GM21447 (cell line): ENCODE measurements around the gene SLC2A1.
A peak's percentile ranks its signal among the peaks of the same experiment; 100 is the strongest.

Experiments
- ATAC-seq: cut with Tn5 transposase; IDR thresholded peaks from one replicate; pipeline ENCODE4 v1.9.1; 2021; ENCODE audit not compliant: unreplicated experiment

Gene SLC2A1

DNA sequence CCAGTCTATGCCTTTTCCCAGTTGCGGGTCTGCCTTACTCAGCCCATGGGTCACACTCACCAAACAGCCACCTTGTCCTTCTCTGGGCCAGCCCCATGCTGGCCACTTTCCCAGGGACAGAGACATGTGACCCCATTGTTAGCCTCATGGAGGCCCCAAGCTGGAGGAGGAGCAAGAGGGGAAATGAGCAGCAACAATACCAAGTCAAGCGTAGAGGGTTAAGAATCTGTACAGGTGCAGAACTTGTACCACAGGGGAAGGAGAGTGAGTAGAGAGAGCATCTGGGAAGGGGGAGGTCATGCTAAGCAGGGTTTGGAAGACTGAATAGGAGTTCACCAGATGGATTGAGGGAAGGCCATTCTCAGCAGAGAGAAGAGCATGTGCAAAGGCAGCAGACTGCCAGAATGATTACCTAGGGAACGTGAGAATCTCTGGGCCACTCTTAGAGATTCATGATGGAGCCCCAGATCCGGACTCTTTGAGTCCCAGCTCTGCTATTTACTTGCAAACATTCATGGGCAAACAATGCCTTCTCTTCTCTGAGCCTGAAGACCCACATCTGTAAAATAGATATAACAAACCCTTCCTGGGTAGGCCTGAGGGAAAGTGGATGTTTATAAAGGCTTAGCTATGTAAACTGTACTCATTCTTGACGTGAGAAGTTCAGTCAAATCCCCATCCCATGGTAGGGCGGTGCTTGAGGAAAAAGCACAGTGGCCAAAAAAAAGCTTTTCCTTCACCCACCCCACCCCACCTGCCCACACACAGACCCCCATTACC is 2.8 kb upstream of the SLC2A1 start:
- no peak for ATAC-seq

DNA sequence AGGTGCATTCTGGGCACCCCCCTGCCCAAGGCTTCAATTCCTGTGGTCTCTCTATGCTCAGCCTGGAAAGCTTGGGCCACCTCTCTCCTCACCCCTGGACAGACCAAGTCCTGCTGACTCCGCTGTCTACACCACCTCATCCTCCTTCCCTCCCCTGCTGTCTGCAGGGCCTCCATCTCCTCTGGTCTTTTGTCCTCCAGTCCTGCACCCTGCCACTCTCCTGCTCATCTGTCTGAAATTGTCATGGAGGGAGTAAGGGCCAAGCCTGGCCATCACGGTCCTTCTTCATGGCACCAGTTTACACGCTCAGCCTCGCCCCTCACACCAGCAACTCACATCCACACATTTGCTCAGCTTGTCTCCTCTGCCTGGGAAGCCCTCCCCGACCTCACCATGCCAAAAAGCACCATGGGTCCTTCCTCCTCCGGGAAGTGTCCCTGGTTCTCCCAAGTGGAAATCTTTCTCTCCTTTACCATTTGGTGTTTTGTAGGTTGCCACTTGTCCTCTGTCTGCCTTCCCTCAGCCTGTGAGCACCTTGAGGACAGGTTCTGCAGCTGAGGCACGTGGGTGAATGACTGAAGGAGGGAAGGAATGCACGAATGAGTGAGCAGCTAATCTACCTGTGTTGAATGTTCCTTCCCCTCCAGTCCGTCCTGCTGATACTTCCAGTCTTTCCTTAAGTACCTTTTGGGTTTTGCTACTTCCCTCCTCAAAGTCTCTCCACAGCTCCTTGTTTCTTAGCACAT is 2.1 kb upstream of the SLC2A1 start:
- no peak for ATAC-seq

DNA sequence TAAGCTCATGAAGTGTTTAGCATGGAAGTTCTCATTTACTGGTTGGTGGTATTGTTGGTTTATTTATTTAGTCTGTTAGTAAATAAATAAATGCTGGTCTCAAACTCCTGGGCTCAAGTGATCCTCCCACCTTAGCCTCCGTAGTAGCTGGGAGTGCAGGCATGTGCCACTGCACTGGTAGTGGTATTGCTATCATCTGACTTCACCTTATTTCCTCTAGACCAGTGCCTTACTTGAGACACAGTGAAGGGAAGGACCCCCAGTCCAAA is 1.4 kb upstream of the SLC2A1 start:
- ATAC-seq = no peak

DNA sequence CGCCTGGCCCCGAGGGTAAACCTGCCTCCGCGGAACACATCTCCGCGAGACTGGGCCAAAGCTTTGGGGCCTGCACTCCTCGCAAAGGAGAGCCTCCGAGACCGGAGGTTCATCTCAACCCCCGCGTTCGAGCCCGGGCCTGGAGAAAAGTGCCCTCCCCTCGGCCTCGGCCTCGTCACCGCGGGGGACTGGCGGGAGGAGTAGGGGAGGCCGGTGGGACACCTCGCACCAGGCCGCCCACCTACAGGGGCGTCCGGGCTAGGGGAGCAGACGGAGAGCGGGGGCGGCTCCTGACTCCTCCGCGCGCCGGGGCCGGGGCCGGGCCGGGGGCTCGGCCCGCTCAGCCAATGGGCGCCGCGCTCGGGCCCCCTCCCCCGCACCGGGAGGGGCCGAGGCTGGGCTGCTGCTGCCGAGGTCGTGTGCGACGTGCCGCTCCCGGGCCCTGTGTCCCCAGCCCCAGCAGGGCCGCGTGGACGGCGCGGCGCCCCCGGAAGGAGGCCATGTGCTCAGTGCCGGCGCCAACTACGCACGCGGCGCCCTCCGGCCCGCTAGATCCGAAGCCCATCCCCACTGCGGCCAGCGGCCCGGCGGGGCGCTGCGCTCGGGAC is 684 bp downstream of the SLC2A1 start:
- ATAC-seq = peak; percentile 40

DNA sequence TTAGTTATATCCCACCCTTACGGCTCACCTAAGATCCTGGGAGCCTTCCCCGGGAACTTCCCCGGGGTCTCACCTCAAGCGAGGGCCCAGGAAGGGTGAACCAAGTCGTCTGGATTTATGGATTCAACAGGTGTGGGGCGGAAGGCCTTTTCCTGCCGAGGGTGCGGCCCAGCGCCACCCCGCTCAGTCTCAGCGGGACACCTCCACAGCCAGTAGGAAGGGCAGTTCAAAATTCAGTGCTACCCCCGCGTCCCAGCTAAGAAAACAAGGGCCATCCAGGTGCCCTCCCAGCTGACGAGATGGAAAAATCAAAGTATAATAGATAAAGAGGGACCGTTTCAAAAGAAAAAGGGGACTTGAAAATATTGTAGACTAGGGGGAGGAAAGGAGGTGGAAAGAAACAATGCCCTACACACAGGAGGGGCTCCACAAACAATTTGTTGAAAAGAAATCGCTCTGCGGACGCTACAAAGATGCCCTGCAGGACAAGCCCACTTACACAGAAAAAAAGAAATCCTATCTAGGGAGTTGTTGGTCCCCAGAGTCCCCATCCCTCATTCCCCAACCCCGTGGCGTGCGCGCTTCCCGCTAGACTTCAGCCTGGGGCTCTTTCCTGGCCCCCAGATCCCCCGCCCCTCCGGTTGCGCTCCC is 1.3 kb downstream of the SLC2A1 start:
- no peak for ATAC-seq

DNA sequence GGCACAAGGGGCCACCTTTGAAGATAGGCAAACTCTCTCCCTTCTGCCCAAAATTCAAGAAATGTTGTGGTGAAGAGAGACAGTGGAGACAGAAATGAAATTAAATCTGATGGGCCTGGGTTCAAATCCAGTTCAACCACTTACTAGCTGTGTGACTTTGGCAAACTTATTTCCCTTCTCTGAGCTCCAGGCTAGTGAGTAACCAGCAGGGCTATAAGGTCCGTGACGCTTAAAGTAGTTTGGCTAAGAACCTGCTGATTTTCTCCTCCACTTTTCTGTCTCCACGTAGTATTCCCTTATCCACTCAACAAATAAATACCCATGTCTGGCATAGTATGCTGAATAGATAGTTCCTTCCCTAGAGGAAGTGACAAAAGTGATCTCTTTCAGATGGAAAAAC is 1.9 kb downstream of the SLC2A1 start:
- no peak for ATAC-seq

DNA sequence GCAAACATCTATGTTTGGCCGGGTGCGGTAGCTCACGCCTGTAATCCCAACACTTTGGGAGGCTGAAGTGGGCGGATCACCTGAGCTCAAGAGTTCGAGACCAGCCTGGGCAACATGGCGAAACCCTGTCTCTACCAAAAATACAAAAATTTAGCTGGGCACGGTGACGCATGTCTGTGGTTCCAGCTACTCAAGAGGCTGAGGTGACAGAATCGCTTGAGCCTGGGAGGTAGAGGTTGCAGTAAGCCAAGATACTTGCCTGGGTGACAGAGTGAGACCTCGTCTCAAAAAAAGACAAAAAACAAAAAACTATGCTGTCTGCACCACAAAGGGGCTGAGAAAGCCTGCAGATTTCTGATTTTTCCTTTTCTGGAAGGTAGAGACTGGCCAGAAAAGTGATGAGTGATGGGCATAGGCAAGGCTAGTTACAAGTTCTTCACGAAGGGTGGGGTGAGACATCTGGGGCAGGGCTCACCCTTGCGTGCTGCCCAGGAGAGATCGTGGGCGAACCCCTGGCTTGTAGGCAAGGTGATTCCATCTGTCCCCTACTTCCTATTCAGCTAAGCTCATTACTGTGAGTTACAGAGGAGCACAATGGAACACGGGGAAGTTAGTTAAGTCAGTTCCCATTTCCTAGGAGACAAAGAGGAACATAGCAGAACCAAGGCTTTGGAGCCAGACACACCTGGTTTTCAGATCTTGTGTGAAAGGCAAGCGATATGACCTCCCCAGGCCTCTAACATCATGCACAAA is 3.2 kb downstream of the SLC2A1 start:
- no peak for ATAC-seq

DNA sequence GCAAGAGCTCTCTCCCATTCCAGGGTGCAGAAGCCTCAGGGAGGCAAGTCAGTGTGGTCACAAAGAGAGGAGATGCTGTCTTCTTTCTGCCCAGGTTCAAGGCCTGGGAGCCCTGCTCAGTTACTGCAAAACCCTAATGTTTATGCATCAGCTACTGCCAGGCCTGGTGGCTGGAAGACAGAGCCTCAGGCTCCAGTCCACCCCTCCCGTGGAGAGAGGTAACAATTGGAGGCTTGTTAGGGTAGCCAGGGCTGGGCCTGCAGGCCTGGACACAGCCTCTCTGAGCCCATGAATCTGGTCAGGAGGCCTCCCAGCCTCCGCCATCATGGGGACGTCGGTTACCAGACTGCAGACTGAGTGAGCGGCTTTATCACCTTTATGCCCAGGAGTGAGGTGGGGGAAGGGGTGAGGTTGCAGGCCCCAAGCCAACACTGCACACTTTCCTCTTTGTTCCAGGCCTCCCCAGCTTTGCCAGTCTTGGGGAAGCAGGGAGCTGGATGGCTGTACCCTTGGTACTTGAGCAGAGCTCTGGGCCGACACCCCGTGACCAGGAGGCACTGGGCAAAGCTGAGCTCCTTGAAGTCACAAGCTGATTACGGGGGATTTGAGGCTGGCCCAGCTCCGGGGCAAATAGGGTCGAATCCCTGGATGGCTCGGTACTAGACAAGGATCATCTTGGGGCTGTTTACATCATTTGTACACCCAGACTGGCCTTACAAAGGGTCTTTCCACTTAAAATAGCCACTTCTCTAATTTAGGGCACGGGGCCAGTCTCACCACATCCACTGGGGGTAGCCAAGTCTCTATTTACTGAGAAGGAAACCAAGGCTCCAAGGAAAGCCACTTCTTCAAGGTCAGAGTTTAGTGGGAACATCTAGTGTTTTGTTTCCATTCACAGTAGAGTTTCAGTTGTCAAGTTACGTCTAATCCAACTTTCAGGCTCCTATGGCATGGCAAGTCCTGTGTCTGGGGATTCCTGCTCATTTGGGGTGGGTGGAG is 5.2 kb downstream of the SLC2A1 start:
- ATAC-seq = no peak

DNA sequence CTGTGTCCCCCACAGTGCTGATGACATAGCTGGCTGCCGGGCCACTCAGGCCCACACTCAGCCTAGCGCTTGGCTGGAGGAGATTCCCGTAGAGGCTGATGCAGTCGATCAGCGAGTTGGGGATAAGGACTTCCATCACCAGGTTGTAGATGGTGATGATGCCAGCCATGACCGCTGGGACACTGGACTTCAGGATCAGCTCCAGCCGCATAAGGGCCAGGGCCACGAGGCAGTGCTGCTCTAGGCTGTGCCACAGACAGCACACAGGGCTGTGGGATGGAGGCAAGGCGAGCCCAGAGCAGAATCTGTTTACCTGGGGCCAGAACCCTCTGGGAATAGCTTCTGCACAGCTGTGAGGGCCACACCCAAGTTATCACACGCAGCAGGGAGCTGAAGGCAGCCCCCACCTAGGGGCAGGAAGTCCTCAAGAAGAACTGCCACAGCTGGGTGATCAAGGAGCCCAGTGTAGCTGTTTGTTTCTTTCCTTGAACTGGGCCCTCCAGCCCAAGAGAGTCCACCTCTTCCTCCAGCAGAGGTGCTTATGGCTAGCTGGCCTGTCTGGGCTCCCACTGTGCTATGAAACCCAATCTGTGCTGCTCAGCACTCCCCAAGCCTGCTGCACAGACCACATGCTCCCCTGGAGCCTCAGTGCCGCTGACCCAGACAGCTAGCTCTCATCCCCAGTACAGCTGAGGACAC is 6.2 kb downstream of the SLC2A1 start:
- ATAC-seq = peak; percentile 60

DNA sequence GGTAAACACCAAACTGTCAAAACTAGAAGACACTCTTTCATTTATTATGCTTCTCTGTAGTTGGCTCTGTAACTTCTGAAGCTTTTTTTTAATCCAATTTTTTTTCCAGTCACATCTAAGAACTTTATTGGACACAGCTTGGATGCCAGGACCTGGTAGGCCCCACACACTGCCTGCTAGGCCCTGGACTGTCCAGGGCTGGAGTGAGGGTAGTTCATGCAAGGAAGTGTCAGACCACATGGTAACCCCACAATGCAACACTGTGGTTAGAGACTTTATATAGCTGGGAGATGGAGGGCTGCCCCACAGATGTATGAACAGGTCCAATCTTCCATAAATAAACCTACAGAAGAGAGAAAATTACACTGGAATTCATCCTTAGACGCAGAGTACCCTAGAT is 7.1 kb downstream of the SLC2A1 start:
- no peak for ATAC-seq

DNA sequence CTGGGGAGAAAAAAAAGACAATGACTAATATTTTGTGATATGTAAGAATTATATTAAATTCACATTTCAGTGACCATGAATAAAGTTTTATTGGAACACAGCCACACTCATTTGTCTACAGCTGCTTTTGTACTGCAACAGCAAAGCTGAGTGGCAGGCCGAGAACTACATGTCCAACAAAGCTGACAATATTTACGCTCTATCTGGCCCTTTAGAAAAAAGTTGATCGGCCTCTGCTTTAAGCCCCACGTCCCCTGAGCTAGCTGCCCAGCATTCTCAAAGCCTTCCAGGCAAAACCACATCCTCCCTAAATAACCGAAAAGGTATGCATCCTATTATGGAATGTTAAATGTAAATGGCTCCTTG is 8.6 kb downstream of the SLC2A1 start:
- ATAC-seq = no peak

DNA sequence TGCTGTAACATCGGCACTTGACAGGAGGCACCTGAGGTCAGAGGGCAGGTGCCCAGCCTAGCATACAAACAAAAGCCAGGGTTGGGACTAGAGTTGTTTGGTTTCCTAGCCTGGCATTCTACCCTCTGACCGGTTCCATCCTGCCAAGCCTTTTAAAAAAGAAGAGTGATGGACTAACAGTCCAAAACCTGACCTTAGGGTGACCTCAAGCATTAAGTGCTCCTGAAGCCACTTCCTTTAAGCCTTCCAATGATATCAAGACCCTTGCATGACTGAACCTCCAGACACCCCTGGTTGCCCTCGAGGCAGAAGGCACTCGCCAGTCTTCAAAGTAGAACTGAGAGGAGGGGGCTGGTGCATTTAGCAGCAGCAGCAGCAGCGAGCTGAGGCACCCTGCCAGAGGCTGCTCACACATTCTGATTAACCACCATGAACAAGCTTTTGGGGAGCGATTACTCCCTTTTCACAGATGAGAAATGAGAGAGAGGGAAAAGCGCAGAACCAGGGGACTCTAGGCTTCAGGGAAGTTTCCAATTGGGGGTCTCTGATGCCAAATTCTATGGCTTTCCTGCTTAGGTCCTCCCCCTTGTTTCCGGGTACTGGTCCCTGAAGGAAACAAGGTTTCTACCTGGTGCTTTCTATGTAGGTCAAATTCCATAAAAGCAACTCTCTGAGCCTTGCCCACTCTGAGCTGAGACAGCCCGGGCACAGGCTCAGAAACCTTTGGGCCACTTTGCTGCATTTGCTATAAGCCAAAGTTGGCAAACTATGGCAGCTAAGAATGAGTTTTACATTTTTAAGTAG is 9.2 kb downstream of the SLC2A1 start:
- ATAC-seq = no peak

DNA sequence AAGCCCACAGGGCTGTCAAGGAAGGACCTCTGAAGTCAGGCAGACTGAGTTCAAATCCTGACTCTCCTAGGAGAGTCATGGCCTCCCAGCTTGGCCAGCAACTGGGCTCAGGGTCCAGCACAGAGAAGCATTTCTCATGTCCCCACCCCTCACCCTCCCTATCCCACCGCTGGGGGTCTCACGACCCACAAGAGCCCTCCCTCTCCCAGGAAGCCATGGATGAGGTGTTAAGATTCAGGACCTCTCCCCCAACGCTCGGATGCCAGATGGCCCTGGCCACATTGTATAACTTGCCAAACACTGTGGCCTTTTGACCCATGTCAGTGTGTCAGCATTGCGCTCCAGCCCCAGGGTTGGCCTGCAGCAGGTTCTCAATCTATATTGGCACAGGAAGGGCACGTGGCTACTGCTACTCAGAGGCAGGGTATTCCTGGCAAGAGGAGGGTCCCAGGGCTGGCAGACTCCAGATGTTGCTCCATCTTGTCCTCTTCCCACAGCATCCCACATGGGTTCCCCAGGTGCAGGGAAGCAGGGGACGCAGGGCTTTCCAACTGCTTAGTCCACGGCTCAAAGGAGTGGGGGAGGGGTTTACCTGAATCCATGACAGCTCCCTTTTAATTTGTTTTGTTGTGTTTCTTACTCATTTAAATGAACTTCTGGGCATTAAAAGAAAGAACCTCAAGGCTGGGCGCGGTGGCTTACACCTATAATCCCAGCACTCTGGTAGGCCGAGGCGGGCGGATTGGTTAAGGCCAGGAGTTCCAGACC is 10.5 kb downstream of the SLC2A1 start:
- no peak for ATAC-seq

DNA sequence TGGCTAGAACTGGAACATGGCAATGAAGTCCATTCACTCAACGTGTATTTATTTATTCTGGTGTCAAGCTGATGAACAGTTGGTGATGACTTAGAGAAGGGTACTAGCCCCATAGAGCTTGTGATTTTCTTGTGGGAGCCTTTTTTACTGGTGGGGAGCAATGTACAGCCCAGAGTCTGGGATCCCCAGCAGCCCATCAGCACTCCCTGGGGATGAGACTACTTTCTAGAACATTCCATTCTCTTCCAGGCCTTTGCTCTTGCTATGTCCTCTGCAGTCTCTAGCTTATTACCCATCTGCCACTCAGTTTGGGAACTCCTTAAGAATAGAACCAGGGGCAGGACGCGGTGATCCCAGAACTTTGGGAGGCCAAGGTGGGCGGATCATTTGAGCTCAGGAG is 11.6 kb downstream of the SLC2A1 start:
- no peak for ATAC-seq

DNA sequence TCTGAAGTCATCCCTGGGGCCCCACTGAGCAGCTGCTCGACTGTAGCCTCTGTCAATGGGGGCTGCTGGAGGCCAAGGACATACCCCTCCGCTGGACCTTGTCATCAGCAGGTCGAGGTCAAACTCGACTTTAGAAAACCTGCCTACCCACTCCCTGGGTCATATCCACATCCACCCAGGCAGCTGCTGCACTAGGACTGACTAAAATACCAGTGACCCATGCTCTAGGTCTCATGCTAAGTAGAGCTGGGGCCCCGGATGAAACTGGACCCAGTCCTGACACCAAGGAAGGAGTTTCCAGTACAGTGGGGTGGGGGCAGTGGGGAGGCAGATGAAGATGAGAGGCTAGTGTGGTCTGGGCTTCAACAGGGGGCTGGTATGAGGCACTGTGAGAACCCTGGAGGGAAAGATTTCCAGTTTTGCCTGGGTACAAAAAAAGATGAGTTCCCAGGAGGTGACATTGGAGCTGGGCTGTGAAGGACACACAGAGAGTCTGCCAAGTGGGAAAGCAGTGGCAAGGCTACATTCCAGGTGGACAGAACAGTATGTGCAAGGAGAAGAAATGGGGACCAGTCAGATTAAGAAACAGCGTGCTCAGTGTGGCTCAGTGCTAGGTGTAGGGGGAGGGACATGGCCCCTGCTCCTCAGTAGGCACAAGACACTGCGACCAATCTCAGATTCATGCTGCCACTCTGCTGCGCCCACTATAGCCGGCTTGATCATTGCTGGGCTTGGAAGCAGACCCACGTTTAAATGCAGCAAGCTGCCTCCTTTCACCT is 12.4 kb downstream of the SLC2A1 start:
- no peak for ATAC-seq

DNA sequence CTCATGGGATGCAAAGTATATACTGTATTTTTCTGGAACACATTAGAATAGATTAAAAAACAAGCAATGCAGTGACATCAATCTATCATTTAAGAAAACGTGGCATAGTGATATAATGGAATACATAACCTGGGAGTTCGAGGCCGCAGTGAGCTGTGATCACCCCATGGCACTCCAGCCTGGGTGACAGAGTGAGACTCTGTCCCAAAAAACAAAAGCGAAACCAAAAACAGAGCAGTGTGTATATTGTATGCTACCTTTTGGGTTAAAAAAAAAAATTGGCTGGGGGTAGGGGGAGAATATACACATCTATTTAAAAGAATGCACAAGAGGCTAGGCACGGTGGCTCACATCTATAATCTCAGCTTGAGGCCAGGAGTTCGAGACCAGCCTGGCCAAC is 13.5 kb downstream of the SLC2A1 start:
- no peak for ATAC-seq

DNA sequence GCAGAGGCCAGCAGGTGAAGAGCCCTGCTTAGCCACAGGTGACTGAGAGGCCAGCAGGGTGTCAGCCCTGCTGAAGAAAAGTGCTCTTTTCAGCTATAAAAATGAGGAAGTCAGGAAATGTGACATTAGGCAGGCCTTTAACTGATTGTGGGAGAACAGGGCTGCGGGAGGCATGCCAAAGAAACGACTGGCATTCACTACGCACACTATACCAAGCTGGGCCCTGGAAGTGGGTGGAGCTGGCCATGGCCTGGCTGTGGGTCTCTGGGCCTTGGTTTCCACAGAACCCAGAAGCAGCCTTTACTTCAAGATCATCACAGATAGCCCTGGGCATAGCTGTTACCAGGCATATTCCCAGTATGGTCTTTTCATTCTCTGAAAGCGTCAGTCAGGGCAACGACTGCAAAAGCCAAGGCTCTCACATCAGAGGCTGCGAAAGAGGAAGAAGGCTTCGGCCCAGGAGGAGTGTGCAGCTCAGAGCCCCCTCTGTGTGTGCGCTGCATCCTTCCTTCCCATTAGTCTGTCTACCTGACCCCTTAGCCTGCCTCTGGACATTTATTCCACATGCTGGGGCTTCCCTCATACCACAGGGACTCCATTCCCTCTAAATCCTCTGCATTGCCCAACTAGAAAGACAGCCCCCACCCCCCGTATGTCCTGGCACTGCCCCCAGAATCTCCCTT is 14.3 kb downstream of the SLC2A1 start:
- ATAC-seq = no peak
